Heart left ventricle (tissue), 16 donors: ENCODE data around the gene KCNK2. TPM values are rescaled to one million over a fixed set of nuclear protein-coding genes. Genes with fewer than 3 reads are reported as not detected.

ENCODE experiments used
- ATAC-seq, 4 donors: fragments of 200-7000 bp; cut with Tn5 transposase; one replicate each; pipeline ENCODE4 v1.9.1; 2020 to 2022; ENCODE audit warnings: moderate library complexity in 4 of 4, mild to moderate bottlenecking in 3 of 4, moderate number of reproducible peaks in 1 of 4
- DNase-seq, 5 donors: peaks; one replicate each; pipeline ENCODE4 v3.0.0-alpha.2; 2020
- H3K27ac ChIP-seq, 12 donors: fragments of 200-600 bp; sonication (generic) in 4 of 12; one replicate each; pipeline versions ENCODE4 v1.5.0 to v1.8.0; 2016 to 2022; ENCODE audit warnings: mild to moderate bottlenecking in 2 of 12
- H3K27me3 ChIP-seq, 9 donors: fragments of 200-600 bp; sonication (generic) in 2 of 9; one replicate each; pipeline versions ENCODE4 v1.5.1 to v1.8.0; 2016 to 2022; ENCODE audit warnings: mild to moderate bottlenecking in 3 of 9
- H3K36me3 ChIP-seq, 9 donors: fragments of 200-600 bp; sonication (generic) in 2 of 9; one replicate each; pipeline versions ENCODE4 v1.5.0 to v1.8.0; 2018 to 2022; ENCODE audit warnings: mild to moderate bottlenecking in 2 of 9
- H3K4me1 ChIP-seq, 12 donors: fragments of 200-600 bp; sonication (generic) in 4 of 12; one replicate each; pipeline versions ENCODE4 v1.5.0 to v1.8.0; 2016 to 2022; ENCODE audit warnings: mild to moderate bottlenecking in 3 of 12
- H3K4me3 ChIP-seq, 12 donors: fragments of 200-600 bp; sonication (generic) in 4 of 12; one replicate each; pipeline versions ENCODE4 v1.5.0 to v1.8.0; 2017 to 2022; ENCODE audit warnings: mild to moderate bottlenecking in 9 of 12, moderate library complexity in 4 of 12
- H3K9me3 ChIP-seq, 12 donors: fragments of 200-600 bp; sonication (generic) in 4 of 12; one replicate each; pipeline versions ENCODE4 v1.5.0 to v1.8.0; 2016 to 2022; ENCODE audit warnings: mild to moderate bottlenecking in 1 of 12
- POLR2A ChIP-seq, 2 donors: fragments of 450-650 bp; IDR thresholded peaks; one replicate each; pipeline ENCODE4 v1.6.1; 2017; ENCODE audit warnings: antibody characterized with exemption in 2 of 2, mild to moderate bottlenecking in 2 of 2, moderate library complexity in 2 of 2
- WGBS, 4 donors: extraction: QIAGEN DNeasy Blood & Tissue Kit in 2 of 4; methylation state at CpG; one replicate each; pipeline versions ENCODE4 v1.1.5 to v1.1.7; 2013 to 2018; 5-methylcytosine and 5-hydroxymethylcytosine counted together
- intact Hi-C, 10 donors: fragments of 100-400 bp; cut with DNase I; formaldehyde crosslinking; loops; one replicate each; pipeline versions ENCODE4 v1.11.1 to v1.14.2; 2022
- polyA plus RNA-seq, 2 donors: library from polyadenylated mRNA; stranded (reverse); fragments of 200-250 nt; gene quantifications; one replicate each; pipeline ENCODE4 v1.2.3, GENCODE V29; 2013
- total RNA-seq, 9 donors: library from RNA; depleted of rRNA in 2 of 9; stranded (reverse); fragments of >200 nt in 2 of 9; fragmentation: NEBNext Ultra II Directional in 3 of 9; extraction: Animal tissue kit (Norgen Biotek cat#: 25700) in 3 of 9; gene quantifications; one replicate each; pipeline versions ENCODE4 v1.1.0 to v1.2.4, GENCODE V29; 2016 to 2023
- TF ChIP-seq, protein P1 (sequence below), 12 donors: fragments of 200-600 bp; sonication (generic) in 4 of 12; IDR thresholded peaks; one replicate each; pipeline versions ENCODE4 v1.5.0 to v1.8.0; 2018 to 2022; ENCODE audit warnings: antibody characterized with exemption in 12 of 12, mild to moderate bottlenecking in 5 of 12
- donor health status: ischemic (EF 13 %, LVEDD 7.1; RV severe dilation, severe dysfunction).
- donor health status: healthy with polysubstance abuse.
- donor health status: DM: no; HTN: yes; CAD: no.
- donor health status: DM: no; HTN: no; CAD: no.
- donor health status: ischemic (EF 25% LVEDD 6.9; RV normal size, moderate dysfunction).
- donor health status: ischemic (EF 25% LVEDD 5.7; RV mildly dilated, moderate dysfunction).
- donor health status: healthy.
- donor health status: DM: yes; HTN: yes; CAD: no.
- donor health status: ischemic (EF 35%, LVEDD 5.7; RV mildly dilated, moderate dysfunction).
- donor health status: nonischemic (EF 11% LVEDD 7.7; RV severe dilation, severe dysfunction).
- donor health status: DM: yes; HTN: yes; CAD: no.
- donor health status: PGD.
- donor health status: ischemic (EF 29% LVEDD 5.4; RV normal size, mild dysfunction).
- donor health status: nonischemic (EF 23%, LVEDD 6.1; RV moderate dilation, normal function).

KCNK2 gene
- total and polyA plus RNA-seq, 11 donors: 0.04 to 1.3 (median 0.21) TPM; not detected in 3

DNA sequence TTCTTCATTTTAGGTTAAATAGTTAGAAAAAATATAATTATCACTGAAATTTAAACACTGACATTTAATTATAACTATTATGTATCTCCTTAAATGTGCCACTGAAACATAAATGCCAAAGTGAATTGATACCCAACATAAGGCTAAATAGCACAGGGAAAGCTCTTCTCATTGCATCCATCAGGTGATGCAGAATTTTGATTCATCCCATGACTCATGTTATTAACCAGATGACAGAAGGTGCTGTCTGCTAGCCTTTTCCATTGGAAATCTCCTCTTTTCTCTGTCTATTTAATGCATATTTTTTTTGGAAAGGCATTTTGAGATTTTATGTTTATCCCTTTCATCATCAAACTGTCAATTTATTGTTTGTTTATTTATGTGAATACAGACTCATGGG, 136.8 kb downstream of the KCNK2 start:
- Histone ChIP-seq H3K4me1 (no peaks in the 10 kb centered on the region), H3K27ac (no peak overlapping the region), H3K9me3 (no peaks in the 10 kb centered on the region), H3K27me3 (no peaks in the 10 kb centered on the region), H3K36me3 (no peaks in the 10 kb centered on the region), H3K4me3 (no peak overlapping the region)
- ATAC-seq: no peak
- TF ChIP-seq POLR2A (IDR thresholded peaks at IDR 0.05): no peak
- TF ChIP-seq, protein P1, sequence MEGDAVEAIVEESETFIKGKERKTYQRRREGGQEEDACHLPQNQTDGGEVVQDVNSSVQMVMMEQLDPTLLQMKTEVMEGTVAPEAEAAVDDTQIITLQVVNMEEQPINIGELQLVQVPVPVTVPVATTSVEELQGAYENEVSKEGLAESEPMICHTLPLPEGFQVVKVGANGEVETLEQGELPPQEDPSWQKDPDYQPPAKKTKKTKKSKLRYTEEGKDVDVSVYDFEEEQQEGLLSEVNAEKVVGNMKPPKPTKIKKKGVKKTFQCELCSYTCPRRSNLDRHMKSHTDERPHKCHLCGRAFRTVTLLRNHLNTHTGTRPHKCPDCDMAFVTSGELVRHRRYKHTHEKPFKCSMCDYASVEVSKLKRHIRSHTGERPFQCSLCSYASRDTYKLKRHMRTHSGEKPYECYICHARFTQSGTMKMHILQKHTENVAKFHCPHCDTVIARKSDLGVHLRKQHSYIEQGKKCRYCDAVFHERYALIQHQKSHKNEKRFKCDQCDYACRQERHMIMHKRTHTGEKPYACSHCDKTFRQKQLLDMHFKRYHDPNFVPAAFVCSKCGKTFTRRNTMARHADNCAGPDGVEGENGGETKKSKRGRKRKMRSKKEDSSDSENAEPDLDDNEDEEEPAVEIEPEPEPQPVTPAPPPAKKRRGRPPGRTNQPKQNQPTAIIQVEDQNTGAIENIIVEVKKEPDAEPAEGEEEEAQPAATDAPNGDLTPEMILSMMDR (IDR thresholded peaks at IDR 0.05): no peak
- intact Hi-C loops: no loop called here
- no peak for DNase-seq

DNA sequence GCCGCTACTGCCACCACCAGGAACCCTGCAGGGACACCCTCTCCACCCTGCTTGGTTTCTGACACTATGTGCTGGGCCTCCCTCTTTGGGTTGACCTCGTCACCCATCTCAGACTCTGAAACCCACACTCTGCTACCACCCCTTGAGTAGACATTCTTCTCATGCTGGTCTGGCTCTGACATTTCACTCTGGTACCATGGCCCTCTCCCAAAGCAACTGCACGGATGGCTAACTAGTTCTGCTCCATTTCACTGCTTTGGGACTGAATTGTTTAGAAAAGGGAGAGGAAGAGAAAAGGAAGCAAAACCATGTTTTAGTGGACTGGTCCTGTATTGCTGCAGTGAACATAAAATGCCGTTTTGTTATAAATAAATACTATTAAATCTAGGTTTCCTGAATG, 137.8 kb downstream of the KCNK2 start:
- no peak for DNase-seq
- Histone ChIP-seq H3K36me3 (no peaks in the 10 kb centered on the region), H3K9me3 (no peaks in the 10 kb centered on the region), H3K4me3 (no peak overlapping the region), H3K27ac (no peak overlapping the region), H3K4me1 (no peaks in the 10 kb centered on the region), H3K27me3 (no peaks in the 10 kb centered on the region)
- intact Hi-C loops: no loop called here
- WGBS, 4 donors: 85 to 90% (median 89%) methylated on average over 4 of the region's 4 CpGs
- TF ChIP-seq POLR2A (IDR thresholded peaks at IDR 0.05): no peak
- TF ChIP-seq, protein P1 (IDR thresholded peaks at IDR 0.05): no peak
- no peak for ATAC-seq

DNA sequence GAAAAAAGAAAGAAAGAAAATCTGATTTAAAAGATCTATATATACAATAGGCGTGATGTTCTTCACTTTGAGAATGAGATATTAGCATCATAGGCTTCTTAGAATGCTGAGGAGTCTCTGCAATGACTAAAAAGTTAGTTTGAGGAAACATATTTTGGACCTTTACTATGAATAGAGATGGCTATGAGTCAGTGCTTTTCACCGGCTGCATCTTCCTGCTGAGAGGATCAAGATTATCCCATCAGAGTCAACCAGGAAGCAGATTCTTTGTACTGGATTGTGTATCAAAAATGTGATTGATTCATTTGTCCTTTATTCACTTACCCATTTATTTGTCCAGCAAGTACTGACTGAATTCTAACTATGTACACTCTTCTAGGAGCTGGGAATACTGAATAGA, 144.2 kb downstream of the KCNK2 start:
- DNase-seq: no peak
- WGBS, 4 donors: 72 to 93% (median 79%) methylated on average over 2 of the region's 2 CpGs

DNA sequence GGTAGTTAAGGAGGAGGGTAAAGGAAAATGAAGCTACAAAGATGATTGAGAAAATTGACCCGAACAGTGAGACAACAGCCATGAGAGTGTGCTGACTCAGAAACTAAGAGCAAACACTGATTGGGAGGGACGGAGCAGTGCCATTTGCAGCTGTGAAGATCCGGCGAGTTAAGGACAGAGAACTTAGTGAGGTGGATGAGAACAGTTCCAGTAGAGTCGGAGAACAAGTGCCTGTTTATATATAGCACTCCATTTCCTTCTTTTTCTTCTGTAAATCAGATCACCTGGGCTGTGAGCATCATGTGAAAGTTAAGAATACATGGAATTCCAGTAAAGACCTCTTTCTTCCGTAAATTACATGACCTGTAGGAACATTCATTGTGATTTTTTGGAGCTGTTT, 145.7 kb downstream of the KCNK2 start:
- ATAC-seq (no peak), DNase-seq (no peak)
- intact Hi-C loops: no loop called here
- Histone ChIP-seq H3K4me1 (no peaks in the 10 kb centered on the region), H3K36me3 (no peaks in the 10 kb centered on the region), H3K27ac (no peak overlapping the region), H3K27me3 (no peaks in the 10 kb centered on the region), H3K4me3 (no peak overlapping the region), H3K9me3 (no peaks in the 10 kb centered on the region)
- TF ChIP-seq POLR2A (IDR thresholded peaks at IDR 0.05): no peak
- TF ChIP-seq, protein P1 (IDR thresholded peaks at IDR 0.05): no peak
- WGBS, 4 donors: 74 to 79% (median 77%) methylated on average over 6 of the region's 6 CpGs

More for the DNA sequence above, 144.2 kb downstream of the KCNK2 start:
- no peak overlapping the region for H3K4me3 ChIP-seq
- no peaks in the 10 kb centered on the region for H3K4me1 ChIP-seq
- no peak overlapping the region for H3K27ac ChIP-seq
- ATAC-seq: no peak
- no peaks in the 10 kb centered on the region for H3K27me3 ChIP-seq
- no peaks in the 10 kb centered on the region for H3K36me3 ChIP-seq
- intact Hi-C loops: no loop called here
- no peaks in the 10 kb centered on the region for H3K9me3 ChIP-seq
- no peak for TF ChIP-seq POLR2A (IDR thresholded peaks at IDR 0.05)
- TF ChIP-seq, protein P1 (IDR thresholded peaks at IDR 0.05): no peak
